NCI-H187 (cell line): ENCODE results near the gene DRAM1.
"Not testable (repeated sequence)": the region's sequence is repeated elsewhere in the genome, so short reads cannot be mapped to it uniquely, and the experiment has no call there.

Source experiments
- DNase-seq, 2 experiments: peaks; one replicate each; lab custom pipeline; 2025; lab: John Stamatoyannopoulos, UW

DRAM1 gene

GRCh38 chr12:101906226-101906625 lies 28.8 kb downstream of the DRAM1 start:
- no peak for DNase-seq

- no peak for DNase-seq
Observed at GRCh38 chr12:101908395-101908794, 31.0 kb downstream of the DRAM1 start.

GRCh38 chr12:101909646-101910045 lies 32.3 kb downstream of the DRAM1 start:
- no peak for DNase-seq

DNA sequence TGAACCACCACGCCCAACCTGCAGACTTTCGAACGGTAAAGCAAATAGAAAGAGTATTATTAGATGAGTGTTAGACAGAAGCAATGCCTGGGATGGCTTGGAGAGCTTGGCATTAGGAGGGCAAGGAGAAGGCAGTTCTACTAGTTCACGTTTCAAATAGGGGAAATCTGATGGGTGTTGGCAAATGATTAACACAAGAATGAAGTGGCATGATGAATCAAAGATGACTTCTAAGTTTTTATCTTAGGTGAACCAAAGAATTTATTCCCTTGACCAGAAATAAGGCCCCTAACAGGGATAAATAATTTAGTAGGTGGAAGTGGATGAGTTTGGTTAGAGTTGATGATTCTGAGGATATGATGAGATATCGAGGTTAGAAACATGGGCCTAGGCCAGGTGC lies 38.5 kb downstream of the DRAM1 start:
- no peak for DNase-seq

DNA sequence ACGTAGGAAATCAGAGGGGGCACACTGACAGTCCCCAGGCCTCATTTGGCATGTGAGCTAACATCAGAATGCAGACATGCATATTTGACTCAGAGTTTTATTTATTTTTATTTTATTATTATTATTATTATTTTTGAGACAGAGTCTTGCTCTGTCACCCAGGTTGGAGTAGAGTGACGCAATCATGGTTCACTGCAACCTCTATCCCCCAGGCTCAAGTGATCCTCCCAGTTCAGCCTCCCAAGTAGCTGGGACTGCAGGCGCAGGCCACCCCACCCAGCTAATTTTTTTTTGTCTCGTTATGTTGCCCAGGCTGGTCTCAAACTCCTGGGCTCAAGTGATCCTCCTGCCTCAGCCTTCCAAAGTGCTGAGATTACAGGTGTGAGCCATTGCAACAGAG lies 41.4 kb downstream of the DRAM1 start:
- DNase-seq, result not testable (repeated sequence)

DNA sequence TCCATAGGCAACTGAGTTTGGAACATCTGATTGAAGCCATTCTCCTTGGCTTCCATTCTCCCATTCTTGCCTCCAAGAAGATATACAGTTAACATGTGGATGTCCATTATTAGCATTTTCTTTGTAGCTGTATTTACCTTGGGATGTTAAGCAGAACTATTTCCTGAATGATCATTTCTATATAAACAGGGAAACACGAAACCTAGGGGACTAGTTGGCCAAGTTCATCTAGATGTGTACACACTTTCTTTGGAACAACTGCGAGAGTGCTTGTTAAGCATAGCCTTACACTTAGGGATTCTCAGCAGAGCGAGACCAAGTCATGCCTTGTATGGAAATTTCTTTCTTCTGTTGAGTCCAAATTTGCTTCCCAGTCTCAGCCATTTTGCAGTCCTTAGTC lies 42.1 kb downstream of the DRAM1 start:
- no peak for DNase-seq

- no peak for DNase-seq
Observed at GRCh38 chr12:101920906-101921305, 43.5 kb downstream of the DRAM1 start.

DNA sequence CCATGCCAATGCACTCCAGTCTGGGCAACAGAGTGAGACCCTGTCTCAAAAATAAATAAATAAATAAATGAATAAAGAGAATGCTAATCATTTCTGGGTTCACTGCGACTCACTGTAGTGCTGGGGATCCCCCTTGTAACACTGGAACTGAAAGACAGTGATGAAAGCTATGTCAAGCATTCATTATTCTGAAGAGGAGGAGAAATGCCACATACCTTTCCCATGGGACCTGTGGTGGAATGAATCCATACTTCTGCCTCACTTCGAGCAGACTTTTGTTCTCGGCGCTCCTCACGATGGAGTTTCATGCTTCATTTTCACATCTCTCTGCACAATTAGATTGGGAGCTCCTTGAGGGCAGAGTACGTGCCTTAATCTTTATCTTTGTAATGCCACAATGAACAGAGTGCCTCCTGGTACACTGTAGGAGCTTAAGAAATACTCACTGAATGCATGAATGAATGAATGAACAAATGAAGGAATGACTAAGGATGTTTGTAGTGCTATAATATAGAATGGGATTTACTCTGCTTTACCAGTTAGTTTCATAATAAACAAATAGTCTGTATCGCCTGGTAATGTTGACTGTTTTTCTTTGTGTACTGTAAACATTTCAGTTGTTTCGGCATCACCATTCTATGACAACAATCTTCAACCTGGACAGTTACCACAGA lies 45.8 kb downstream of the DRAM1 start:
- DNase-seq, result no peak

- no peak for DNase-seq
Observed at GRCh38 chr12:101924618-101925017, 47.2 kb downstream of the DRAM1 start.

- no peak for DNase-seq
Observed at GRCh38 chr12:101925361-101925760, 48.0 kb downstream of the DRAM1 start.

DNA sequence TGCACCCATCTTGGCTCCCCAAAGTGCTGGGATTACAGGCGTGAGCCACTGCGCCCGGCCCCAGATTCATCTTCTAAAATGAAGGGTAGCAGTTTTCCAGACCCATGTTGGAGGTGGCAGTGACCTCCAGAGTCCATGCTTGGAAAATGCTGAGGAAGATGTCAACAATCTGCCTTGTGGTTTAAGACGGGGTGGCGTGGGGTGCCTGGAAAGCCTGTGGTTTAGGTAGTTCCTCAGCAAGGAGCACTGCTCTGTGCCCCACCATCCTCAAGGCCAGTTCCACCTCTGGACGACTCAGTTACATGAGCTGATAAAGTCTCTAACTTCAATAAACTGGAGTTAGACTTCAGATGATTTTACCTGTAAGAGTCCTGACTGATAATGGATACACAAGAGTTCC lies 48.6 kb downstream of the DRAM1 start:
- DNase-seq, result no peak

GRCh38 chr12:101927036-101927435 lies 49.7 kb downstream of the DRAM1 start:
- no peak for DNase-seq

DNA sequence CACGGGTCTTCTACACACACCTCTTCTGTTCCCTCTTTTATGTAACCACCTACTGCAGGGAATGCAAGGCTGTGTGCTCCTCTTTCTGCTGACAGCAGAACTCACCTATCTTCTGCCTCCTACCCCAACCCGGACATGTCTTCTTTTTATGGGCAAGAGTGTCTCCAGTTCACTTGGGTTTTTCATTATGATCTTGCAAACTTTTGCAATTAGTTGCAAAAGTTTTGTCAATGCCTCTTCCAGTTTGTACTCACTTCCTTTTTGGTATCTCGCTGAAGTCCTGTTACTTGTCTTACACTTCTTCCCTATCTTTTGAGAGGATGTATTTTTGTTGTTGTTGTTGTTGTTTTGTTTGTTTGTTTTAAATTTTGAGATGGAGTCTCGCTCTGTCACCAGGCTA lies 50.6 kb downstream of the DRAM1 start:
- no peak for DNase-seq

- DNase-seq, result no peak
Observed at GRCh38 chr12:101928556-101928955, 51.2 kb downstream of the DRAM1 start.

- DNase-seq, result no peak
Observed at GRCh38 chr12:101929365-101930041, 52.1 kb downstream of the DRAM1 start.

- no peak for DNase-seq
Observed at GRCh38 chr12:101931498-101932326, 54.3 kb downstream of the DRAM1 start.

DNA sequence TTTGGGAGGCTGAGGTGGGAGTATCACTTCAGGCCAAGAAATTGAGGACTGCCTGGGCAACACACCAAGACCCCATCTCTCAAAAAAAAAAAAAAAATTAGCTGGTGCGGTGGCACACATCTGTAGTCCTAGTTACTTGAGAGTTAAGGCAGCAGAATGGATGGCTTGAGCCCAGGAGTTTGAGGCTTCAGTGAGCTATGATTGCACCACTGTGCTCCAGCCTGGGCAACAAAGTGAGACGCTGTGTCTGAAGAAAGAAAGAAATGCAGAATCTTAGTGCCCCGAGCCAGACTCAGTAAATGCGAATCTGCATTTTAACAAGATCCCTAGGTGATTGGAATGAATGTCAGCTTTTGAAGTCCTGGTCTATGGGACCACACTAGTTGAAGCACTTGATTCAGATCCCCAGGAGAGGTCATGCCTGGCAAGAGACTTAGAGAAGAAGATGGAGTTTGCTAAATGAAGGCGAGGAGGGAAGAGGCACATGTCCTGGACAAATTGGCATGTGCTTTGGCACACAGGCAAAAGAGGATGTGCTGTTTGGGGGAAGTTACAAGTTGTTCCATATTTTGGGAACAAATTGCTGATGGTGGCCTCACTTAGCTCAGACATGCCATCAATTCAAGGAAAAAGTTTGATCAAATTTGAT lies 56.6 kb downstream of the DRAM1 start:
- DNase-seq, result no peak

DNA sequence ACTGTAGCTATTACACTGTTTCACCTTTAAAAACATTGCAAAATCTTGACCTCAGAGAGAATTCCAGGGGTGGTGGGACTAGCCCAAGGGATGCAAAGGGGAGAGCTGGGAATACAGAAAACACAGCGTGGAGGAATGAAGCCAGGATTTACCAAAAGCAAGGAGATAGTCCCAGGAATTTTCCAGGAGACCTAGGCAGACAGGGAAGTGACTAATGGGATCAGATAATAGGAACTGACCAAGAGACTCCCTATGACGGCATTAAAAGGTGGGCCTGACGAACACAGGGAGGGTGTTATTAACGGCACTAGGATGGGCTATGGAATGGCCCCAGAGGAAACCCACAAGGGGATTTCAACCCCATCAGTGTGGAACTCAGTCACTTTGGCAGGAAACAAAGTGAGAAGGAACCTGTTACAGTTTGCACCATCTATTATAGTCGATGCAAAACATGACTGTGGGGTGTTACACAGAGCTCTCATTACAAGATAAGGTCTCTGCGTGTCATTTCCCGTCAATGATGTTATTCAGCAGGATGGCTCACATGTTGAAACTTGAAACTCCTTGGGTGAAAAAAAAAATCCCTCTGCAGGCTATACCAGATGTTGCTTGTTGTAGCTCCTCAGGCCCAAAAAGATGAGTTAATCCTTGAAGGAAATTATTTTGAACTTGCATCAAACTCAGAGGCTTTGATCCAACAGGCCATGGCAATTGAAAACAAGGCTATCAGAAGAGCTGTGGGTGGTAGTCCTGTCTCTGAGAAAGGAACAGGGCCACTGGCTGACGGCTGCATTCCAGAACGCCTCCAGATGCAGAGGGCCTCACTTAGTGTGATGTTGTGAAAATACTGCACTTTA lies 58.7 kb downstream of the DRAM1 start:
- DNase-seq, result no peak

- no peak for DNase-seq
Observed at GRCh38 chr12:101939306-101939705, 61.9 kb downstream of the DRAM1 start.

GRCh38 chr12:101939856-101940265 lies 62.5 kb downstream of the DRAM1 start:
- peak in 1 of 2 experiments; percentile 40 for DNase-seq

DNA sequence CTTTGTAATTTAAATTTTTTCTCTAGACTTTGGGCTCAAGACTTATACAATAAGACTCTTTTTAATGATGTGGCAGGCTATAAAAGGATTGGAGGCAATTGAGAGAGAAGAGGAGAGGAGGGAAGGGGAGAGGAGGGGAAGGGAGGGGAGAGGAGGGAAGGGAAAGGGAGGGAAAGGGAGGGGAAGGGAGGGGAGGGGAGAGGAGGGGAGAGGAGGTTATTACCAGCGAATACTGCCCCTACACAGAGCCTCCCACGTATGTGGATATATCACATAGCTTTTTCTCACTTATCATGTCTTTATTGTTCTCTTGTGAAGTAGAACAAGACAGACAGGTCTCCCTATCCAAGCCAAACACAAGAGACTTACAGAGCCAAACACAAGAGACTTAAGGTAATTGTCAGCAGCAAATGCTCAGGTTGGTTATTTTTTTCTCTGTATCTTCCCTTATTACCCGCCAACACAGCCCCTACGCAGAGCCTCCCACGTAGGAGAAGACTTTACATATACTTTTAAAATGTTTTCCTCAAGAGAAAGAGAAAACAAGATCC lies 63.1 kb downstream of the DRAM1 start:
- DNase-seq, result no peak
